Erythroblast (primary cell): Measurements from ENCODE around the gene PDIA5.

Source experiments
- GATA1 ChIP-seq: IDR thresholded peaks from 2 replicates; pipeline ENCODE4 v1.6.1; 2011; ENCODE audit warnings: low read depth, mild to moderate bottlenecking, control low read depth, low read length, moderate library complexity
- POLR2A ChIP-seq: IDR thresholded peaks from 2 replicates; pipeline ENCODE4 v1.6.1; 2011; ENCODE audit warnings: mild to moderate bottlenecking, low read length

GRCh38 chr3:123154020-123154985 lies 87.5 kb downstream of the PDIA5 start:
- TF ChIP-seq POLR2A (no peak), GATA1 (no peak)
